T1000 (cell line): ENCODE measurements around the gene SLC29A2.

Experiments
- DNase-seq: peaks from one replicate; lab custom pipeline; 2025; ENCODE audit warnings: mixed read lengths; lab: John Stamatoyannopoulos, UW

Gene SLC29A2

GRCh38 chr11:66371627-66372415 lies at the start of gene SLC29A2:
SLC29A2 (minus strand) TSS chr11:66371760; CDS start chr11:66371591, 169 bp downstream.
- DNase-seq = no peak

GRCh38 chr11:66420671-66421476 lies 49.3 kb upstream of the SLC29A2 start, which contains the start of gene NPAS4:
NPAS4 (plus strand) TSS chr11:66421035; CDS start chr11:66421180, 145 bp downstream.
- no peak for DNase-seq

- no peak for DNase-seq
Observed at GRCh38 chr11:66419825-66420224, 48.3 kb upstream of the SLC29A2 start.

- no peak for DNase-seq
Observed at GRCh38 chr11:66418986-66419308, 47.4 kb upstream of the SLC29A2 start.

GRCh38 chr11:66418168-66418985 lies 46.8 kb upstream of the SLC29A2 start:
- DNase-seq = peak; percentile 83

GRCh38 chr11:66417000-66417399 lies 45.4 kb upstream of the SLC29A2 start:
- DNase-seq = no peak

GRCh38 chr11:66415423-66415822 lies 43.9 kb upstream of the SLC29A2 start:
- no peak for DNase-seq

- DNase-seq = no peak
Observed at GRCh38 chr11:66414120-66414934, 42.8 kb upstream of the SLC29A2 start.

GRCh38 chr11:66413167-66413566 lies 41.6 kb upstream of the SLC29A2 start:
- no peak for DNase-seq

GRCh38 chr11:66412110-66412509 lies 40.5 kb upstream of the SLC29A2 start:
- DNase-seq = no peak

- DNase-seq = no peak
Observed at GRCh38 chr11:66411323-66411722, 39.8 kb upstream of the SLC29A2 start.

GRCh38 chr11:66410191-66410590 lies 38.6 kb upstream of the SLC29A2 start:
- DNase-seq = no peak

GRCh38 chr11:66409226-66409625 lies 37.7 kb upstream of the SLC29A2 start:
- DNase-seq = no peak

- peak; percentile 82 for DNase-seq
Observed at GRCh38 chr11:66408488-66409214, 37.1 kb upstream of the SLC29A2 start.

- DNase-seq = no peak
Observed at GRCh38 chr11:66407651-66408050, 36.1 kb upstream of the SLC29A2 start.

GRCh38 chr11:66393954-66394353 lies 22.4 kb upstream of the SLC29A2 start:
- no peak for DNase-seq

- DNase-seq = no peak
Observed at GRCh38 chr11:66391322-66391721, 19.8 kb upstream of the SLC29A2 start.

GRCh38 chr11:66388780-66389386 lies 17.3 kb upstream of the SLC29A2 start:
- DNase-seq = peak; percentile 29

GRCh38 chr11:66386171-66387069 lies 14.9 kb upstream of the SLC29A2 start:
- DNase-seq = peak; percentile 69
